H9 (cell line): Measurements from ENCODE around the gene ZNF80. TPM values are rescaled to one million over a fixed set of nuclear protein-coding genes. Genes with fewer than 3 reads are reported as not detected.

Experiments
- DNase-seq: peaks from one replicate; pipeline ENCODE4 v3.0.0-alpha.2; 2017
- H2AFZ ChIP-seq: one replicate; pipeline ENCODE4 v1.6.1; 2013; ENCODE audit warnings: mild to moderate bottlenecking, low read length, control low read depth, moderate library complexity
- H2AK5ac ChIP-seq: 2 replicates; pipeline ENCODE4 v1.6.1; 2013; ENCODE audit warnings: low read length, control low read depth, mixed read lengths; ENCODE audit not compliant: insufficient read length
- H2BK120ac ChIP-seq: one replicate; pipeline ENCODE4 v1.6.1; 2013; ENCODE audit warnings: low read depth, mild to moderate bottlenecking, low read length, control low read depth, inconsistent platforms; ENCODE audit not compliant: poor library complexity, severe bottlenecking
- H2BK12ac ChIP-seq: 2 replicates; pipeline ENCODE4 v1.6.1; 2013; ENCODE audit warnings: low read length, control low read depth, mixed read lengths, low read depth; ENCODE audit not compliant: insufficient read length
- H2BK15ac ChIP-seq: 2 replicates; pipeline ENCODE4 v1.6.1; 2013; ENCODE audit warnings: low read depth, low read length, control low read depth
- H2BK20ac ChIP-seq: one replicate; pipeline ENCODE4 v1.6.1; 2013; ENCODE audit warnings: low read depth, mild to moderate bottlenecking, low read length, control low read depth, inconsistent platforms; ENCODE audit not compliant: poor library complexity, severe bottlenecking
- H2BK5ac ChIP-seq: 2 replicates; pipeline ENCODE4 v1.6.1; 2013; ENCODE audit warnings: low read length, control low read depth, mixed read lengths; ENCODE audit not compliant: insufficient read length
- H3K14ac ChIP-seq: 2 replicates; pipeline ENCODE4 v1.6.1; 2013; ENCODE audit warnings: low read length, control low read depth; ENCODE audit not compliant: insufficient read depth
- H3K18ac ChIP-seq: 2 replicates; pipeline ENCODE4 v1.6.1; 2013; ENCODE audit warnings: low read depth, mild to moderate bottlenecking, mixed read lengths, low read length, control low read depth; ENCODE audit not compliant: insufficient read length
- H3K23ac ChIP-seq: 2 replicates; pipeline ENCODE4 v1.6.1; 2013; ENCODE audit warnings: low read length, control low read depth, mixed read lengths, low read depth; ENCODE audit not compliant: insufficient read length
- H3K23me2 ChIP-seq: 2 replicates; pipeline ENCODE4 v1.6.1; 2013; ENCODE audit warnings: low read depth, mild to moderate bottlenecking, mixed read lengths, low read length, control low read depth; ENCODE audit not compliant: insufficient read length, poor library complexity, severe bottlenecking
- H3K27ac ChIP-seq: 2 replicates; pipeline ENCODE4 v1.5.1; 2013; ENCODE audit warnings: low read length, control low read depth, mixed read lengths, low read depth; ENCODE audit not compliant: insufficient read length
- H3K27me3 ChIP-seq: 2 replicates; pipeline ENCODE4 v1.6.1; 2013; ENCODE audit warnings: low read length, control low read depth, inconsistent platforms; ENCODE audit not compliant: insufficient read depth
- H3K4ac ChIP-seq: 2 replicates; pipeline ENCODE4 v1.6.1; 2013; ENCODE audit warnings: low read depth, mild to moderate bottlenecking, control low read depth, inconsistent platforms, low read length, moderate library complexity
- H3K4me1 ChIP-seq: 2 replicates; pipeline ENCODE4 v1.6.1; 2013; ENCODE audit warnings: low read length, control low read depth, inconsistent platforms; ENCODE audit not compliant: insufficient read depth
- H3K4me2 ChIP-seq: 2 replicates; pipeline ENCODE4 v1.6.1; 2013; ENCODE audit warnings: low read length, control low read depth, mixed read lengths; ENCODE audit not compliant: insufficient read length, insufficient read depth
- H3K56ac ChIP-seq: 2 replicates; pipeline ENCODE4 v1.6.1; 2013; ENCODE audit warnings: low read depth, mild to moderate bottlenecking, mixed read lengths, low read length, control low read depth; ENCODE audit not compliant: insufficient read length
- H3K79me1 ChIP-seq: 2 replicates; pipeline ENCODE4 v1.6.1; 2013; ENCODE audit warnings: low read depth, mild to moderate bottlenecking, moderate library complexity, low read length, control low read depth, inconsistent platforms; ENCODE audit not compliant: insufficient read depth, poor library complexity, severe bottlenecking
- H3K79me2 ChIP-seq: 2 replicates; pipeline ENCODE4 v1.6.1; 2013; ENCODE audit warnings: low read length, control low read depth, inconsistent platforms; ENCODE audit not compliant: insufficient read depth
- H3K9ac ChIP-seq: 2 replicates; pipeline ENCODE4 v1.6.1; 2013; ENCODE audit warnings: low read length, control low read depth, mixed read lengths; ENCODE audit not compliant: insufficient read length; ENCODE audit errors: extremely low read depth
- H3K9me3 ChIP-seq: one replicate; pipeline ENCODE4 v1.6.1; 2013; ENCODE audit warnings: low read depth, low read length, inconsistent platforms; ENCODE audit not compliant: control insufficient read depth
- H3T11ph ChIP-seq: one replicate; pipeline ENCODE4 v1.6.1; 2013; ENCODE audit warnings: mild to moderate bottlenecking, low read length, control low read depth, inconsistent platforms
- H4K20me1 ChIP-seq: one replicate; pipeline ENCODE4 v1.6.1; 2013; ENCODE audit not compliant: control insufficient read depth, insufficient read length, insufficient read depth
- H4K5ac ChIP-seq: 2 replicates; pipeline ENCODE4 v1.6.1; 2013; ENCODE audit warnings: low read depth, mild to moderate bottlenecking, mixed read lengths, low read length, control low read depth; ENCODE audit not compliant: insufficient read length
- H4K8ac ChIP-seq: replicated peaks from 2 replicates; pipeline ENCODE4 v1.6.1; 2013; ENCODE audit warnings: low read length, control low read depth, mixed read lengths, low read depth; ENCODE audit not compliant: insufficient read length
- H4K91ac ChIP-seq: 2 replicates; pipeline ENCODE4 v1.6.1; 2013; ENCODE audit warnings: low read depth, mild to moderate bottlenecking, moderate library complexity, mixed read lengths, low read length, control low read depth; ENCODE audit not compliant: insufficient read length
- H3K27ac Mint-ChIP-seq, 3 experiments: 2 replicates in 2 of 3; 3 replicates in 1 of 3; pipeline ENCODE4 v1.8.0; 2020 to 2021; ENCODE audit warnings: mixed read lengths in 3 of 3, mild to moderate bottlenecking in 1 of 3, moderate library complexity in 1 of 3
- H3K27me3 Mint-ChIP-seq: 2 replicates; pipeline ENCODE4 v1.8.0; 2021; ENCODE audit warnings: low read depth, mild to moderate bottlenecking, moderate library complexity, mixed read lengths
- H3K36me3 Mint-ChIP-seq, 3 experiments: 2 replicates in 2 of 3; 3 replicates in 1 of 3; pipeline ENCODE4 v1.8.0; 2020 to 2021; ENCODE audit warnings: low read depth in 3 of 3, mixed read lengths in 3 of 3; ENCODE audit not compliant: insufficient read depth in 1 of 3
- H3K4me1 Mint-ChIP-seq, 2 experiments: 2 replicates each; pipeline ENCODE4 v1.8.0; 2020; ENCODE audit warnings: mixed read lengths in 2 of 2
- H3K4me3 Mint-ChIP-seq, 2 experiments: 2 replicates in 1 of 2; 3 replicates in 1 of 2; pipeline ENCODE4 v1.8.0; 2020 to 2021; ENCODE audit warnings: mild to moderate bottlenecking in 2 of 2, mixed read lengths in 2 of 2, moderate library complexity in 1 of 2
- H3K9me3 Mint-ChIP-seq, 2 experiments: 2 replicates in 1 of 2; 3 replicates in 1 of 2; pipeline ENCODE4 v1.8.0; 2020; ENCODE audit warnings: mild to moderate bottlenecking in 2 of 2, mixed read lengths in 2 of 2, moderate library complexity in 1 of 2
- CTCF ChIP-seq: fragments of 200-600 bp; sonication (generic); conservative IDR thresholded peaks from 3 replicates; pipeline ENCODE4 v1.8.0; 2021; ENCODE audit warnings: antibody characterized with exemption, mild to moderate bottlenecking
- WGBS: extraction: QIAGEN DNeasy Blood & Tissue Kit; methylation state at CpG from one replicate; pipeline ENCODE4 v1.1.7; 2013; ENCODE audit warnings: missing lambda C conversion rate, low lambda C conversion rate, mixed read lengths; ENCODE audit not compliant: insufficient read length; ENCODE audit errors: extremely low coverage; 5-methylcytosine and 5-hydroxymethylcytosine counted together
- total RNA-seq: library from RNA; stranded (reverse); gene quantifications from 2 replicates; pipeline ENCODE4 v1.2.1, GENCODE V29; 2021

ZNF80 gene
- total RNA-seq, 1 experiment from 2014 or later, result not detected

GRCh38 chr3:114270019-114270418 lies 32.6 kb upstream of the ZNF80 start:
- H4K5ac ChIP-seq, result no peak overlapping the region
- no peaks in the 10 kb centered on the region for H3K9me3 ChIP-seq
- Mint-ChIP-seq H3K27me3 (no peaks in the 10 kb centered on the region), H3K9me3 (peaks cover 16 to 39% of the 10 kb centered on the region in 2 experiments), H3K36me3 (peaks cover 7 to 27% (median 10%) of the 10 kb centered on the region in 3 experiments), H3K4me3 (no peak overlapping the region), H3K4me1 (no peaks in the 10 kb centered on the region), H3K27ac (no peak overlapping the region)
- H3T11ph ChIP-seq, result no peak overlapping the region
- no peak overlapping the region for H2BK15ac ChIP-seq
- H4K91ac ChIP-seq, result no peak overlapping the region
- H4K20me1 ChIP-seq, result no peaks in the 10 kb centered on the region
- no peak overlapping the region for H2BK120ac ChIP-seq
- no CpG with 5 or more reads among the region's 2 CpGs for WGBS
- no peaks in the 10 kb centered on the region for H3K4me1 ChIP-seq
- no peak overlapping the region for H3K56ac ChIP-seq
- H4K8ac ChIP-seq, result no peak overlapping the region
- no peaks in the 10 kb centered on the region for H3K79me2 ChIP-seq
- H3K4ac ChIP-seq, result no peak overlapping the region
- no peak for TF ChIP-seq CTCF
- H2BK12ac ChIP-seq, result no peak overlapping the region
- no peak overlapping the region for H3K18ac ChIP-seq
- no peak overlapping the region for H2AFZ ChIP-seq
- H3K23ac ChIP-seq, result no peak overlapping the region
- no peak overlapping the region for H3K27ac ChIP-seq
- no peak overlapping the region for H2BK5ac ChIP-seq
- no peak overlapping the region for H3K14ac ChIP-seq
- no peaks in the 10 kb centered on the region for H3K27me3 ChIP-seq
- no peaks in the 10 kb centered on the region for H3K79me1 ChIP-seq
- H2BK20ac ChIP-seq, result no peak overlapping the region
- H2AK5ac ChIP-seq, result no peak overlapping the region
- H3K4me2 ChIP-seq, result no peak overlapping the region
- no peaks in the 10 kb centered on the region for H3K23me2 ChIP-seq
- no peak overlapping the region for H3K9ac ChIP-seq
- DNase-seq, result no peak
